ENCODE measurements around the gene SLC5A3.

SLC5A3 gene

DNA sequence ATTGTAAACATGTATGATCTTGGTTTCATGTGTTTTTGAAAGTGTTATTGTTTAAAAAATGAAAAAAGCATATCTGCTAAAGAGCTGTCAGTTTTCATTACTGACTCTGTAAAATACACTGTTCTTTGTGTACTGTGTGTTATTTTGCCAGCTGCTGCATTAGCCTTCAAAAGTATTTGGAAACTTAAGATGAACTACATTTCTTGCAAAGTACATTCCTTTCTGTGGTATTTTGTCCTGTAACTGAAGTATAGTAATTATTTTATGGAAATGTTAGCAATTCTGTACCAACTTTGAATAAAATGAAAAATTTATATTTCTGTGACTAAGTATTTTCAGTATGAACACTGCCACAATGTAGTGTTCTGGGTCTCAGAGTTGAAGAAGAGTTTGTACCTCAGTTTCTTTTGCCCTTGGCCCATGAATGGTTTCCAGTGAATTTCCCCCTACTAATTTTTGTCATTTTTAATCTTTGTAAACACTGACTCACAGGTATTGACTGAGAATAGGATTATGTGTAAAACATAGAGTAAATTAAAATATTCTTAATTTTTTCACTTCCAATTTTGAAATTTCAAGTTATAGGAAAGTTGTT, 32.7 kb downstream of the SLC5A3 start:
- DNase-seq: no peak

DNA sequence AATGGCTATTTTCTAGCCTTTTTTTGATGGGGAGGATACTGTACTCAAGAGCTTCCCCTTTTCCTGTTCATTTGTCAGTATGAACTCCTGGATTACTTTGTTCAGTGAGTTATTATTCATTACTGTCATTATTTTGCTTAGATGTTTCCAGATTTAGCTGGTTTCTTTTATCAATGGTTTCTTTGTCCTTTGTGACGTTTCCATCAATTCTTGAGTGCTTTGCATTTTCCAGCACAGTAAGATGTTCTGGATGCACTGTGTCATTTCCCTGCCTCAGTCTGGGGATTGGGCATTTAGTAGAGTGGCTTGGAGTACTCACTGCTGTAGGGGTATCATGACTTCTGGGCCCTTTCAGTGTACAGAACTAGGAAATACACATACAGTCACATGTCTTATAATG, 34.2 kb downstream of the SLC5A3 start:
- DNase-seq: no peak

DNA sequence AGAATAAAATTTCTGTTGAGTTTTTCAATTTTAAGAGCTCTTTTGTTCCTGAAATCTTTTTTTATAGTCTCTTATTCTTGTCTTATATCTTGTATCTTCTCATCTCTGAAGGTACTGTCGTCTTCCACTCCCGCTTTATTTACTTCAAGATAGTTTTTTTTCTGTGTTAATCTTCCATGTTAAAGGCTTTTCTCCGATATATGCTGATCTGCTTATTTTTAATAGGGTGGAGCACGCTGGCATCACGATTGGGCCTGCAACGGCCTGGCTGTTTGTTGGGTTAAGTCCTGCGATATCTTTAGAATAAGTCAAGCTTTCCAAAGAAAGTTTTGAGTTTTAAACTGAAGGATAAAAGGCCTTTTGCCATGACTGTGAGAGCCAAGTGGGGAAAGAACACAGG, 35.7 kb downstream of the SLC5A3 start:
- DNase-seq: no peak

DNA sequence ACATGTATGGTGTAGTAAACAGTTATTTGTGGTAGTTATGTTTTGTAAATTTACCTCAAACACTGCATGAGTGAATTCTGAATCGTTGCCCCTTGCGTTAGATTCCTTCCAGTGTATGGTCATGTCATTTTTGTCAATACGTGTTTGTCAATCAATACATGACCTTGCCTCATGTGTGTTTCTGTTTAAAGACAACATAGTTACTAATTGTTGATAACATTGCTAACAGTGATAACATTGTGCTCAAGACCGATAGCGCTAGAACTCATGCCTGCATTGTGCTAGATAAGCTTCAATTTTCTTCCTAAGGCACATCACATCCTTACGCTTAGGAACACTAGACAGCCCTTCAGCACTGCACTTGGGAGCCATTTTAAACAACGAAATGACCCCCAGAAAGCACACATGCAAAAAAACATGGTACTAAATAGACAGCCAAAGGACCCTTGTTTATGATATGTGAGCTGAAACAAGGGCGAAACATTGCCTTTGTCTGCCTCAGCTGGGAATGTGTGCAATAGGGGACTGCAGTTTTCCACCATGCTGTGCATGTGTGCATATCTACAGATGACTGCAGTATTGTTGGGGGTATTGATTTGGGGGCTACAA, 37.3 kb downstream of the SLC5A3 start:
- no peak for DNase-seq

DNA sequence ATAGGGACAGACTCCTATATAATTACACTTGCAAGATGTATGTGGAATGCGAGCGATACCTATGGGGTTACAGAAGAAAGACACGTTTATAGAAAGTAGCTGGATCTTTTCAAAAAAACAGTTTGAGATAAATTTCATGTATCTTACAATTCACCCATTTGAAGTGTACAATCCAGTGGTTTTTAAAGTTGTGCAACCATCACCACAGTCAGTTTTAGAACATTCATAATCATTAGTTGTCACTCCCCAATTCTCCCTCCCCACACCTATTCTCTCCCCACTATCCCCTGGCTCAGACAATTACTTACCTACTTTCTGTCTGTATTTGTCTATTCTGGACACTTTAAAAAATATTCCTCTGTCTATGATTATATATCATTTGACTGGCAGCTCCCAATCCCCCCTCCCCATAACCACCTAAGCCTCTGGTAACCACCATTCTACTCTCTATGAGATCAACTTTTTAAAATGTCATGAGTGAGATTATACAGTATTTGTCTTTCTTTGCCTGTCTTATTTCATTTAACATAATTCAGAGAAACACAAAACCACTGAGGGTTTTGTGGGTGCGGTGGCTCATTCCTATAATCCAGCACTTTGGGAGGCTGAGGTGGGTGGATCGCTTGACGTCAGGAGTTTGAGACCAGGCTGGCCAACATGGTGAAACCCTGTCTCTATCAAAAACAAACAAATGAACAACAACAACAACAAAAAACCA, 39.1 kb downstream of the SLC5A3 start:
- DNase-seq: no peak

DNA sequence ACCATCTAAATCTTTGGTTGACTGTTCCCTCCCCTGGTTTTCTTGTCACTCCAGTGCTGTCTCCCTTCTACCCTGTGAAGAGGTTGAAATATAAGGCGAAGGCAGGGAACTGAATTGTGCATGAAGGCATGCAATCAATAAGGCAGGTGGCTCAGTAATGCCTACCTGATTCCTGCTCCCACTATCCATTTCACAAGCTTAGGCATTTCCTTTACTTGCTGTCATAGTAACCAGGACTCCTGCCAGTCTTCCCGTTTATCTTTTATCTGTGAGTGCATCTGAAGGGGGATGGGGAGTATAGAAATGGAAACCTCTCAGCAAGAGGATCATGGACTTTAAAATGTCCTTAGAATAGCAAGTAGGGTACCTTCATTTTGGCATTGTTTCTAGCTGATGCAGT, 40.5 kb downstream of the SLC5A3 start:
- no peak for DNase-seq

DNA sequence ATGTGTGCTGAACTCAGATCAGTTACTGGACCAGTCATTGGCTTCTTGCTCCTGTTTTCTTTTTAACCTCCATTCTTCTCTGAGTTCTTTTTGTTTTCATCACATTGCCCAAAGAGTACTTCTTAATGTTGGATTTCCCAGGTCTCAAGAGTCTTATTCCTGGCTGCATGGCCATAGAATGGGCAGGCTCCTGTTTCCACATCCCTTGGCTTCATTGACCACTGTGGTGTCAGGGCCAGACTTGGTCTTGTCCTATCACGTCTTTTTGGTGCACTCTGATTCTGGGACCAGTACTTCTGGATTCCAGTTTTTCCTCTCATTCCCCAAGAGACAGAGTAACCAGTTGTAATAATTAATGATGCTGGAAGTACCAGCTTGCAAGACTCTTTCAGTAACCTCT, 41.8 kb downstream of the SLC5A3 start:
- DNase-seq: no peak

DNA sequence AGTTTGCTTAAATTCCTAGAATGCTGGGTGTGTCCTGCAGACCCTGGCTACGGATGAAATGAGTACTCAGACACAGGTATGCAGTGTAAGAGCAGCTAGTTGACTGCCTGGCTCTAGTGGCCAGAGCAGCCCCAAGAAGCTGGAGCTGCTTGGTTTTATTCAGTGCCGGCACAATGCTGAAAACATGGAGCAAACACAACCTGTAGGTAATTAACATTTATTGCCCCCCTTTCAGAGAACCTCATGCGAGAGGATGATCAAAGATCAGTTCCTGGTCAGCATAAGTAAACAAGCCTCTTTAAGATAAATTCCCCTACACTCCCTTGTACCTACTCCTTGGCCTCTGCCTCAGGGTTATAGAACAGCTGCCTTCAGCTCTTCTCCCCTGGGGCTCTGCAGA, 43.2 kb downstream of the SLC5A3 start:
- no peak for DNase-seq

DNA sequence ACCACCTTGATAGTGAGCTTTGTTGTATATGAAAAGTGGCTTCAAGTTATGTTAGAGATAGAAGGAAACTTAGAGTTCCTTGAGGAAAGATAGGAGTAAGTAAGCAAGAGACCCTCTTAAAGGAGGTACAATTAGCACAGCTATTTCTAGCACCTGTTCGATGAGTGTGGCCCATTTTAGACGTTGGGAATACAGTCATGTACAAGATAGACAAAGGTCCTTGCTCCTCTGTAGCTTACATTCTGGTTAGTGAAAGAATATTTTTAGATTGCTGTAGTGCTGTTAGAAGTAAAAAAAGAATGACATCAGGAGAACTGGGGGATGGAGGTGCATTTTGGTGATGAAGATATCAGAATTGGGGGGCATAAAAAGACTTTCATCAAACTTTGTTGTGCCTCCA, 47.5 kb downstream of the SLC5A3 start:
- DNase-seq: no peak

DNA sequence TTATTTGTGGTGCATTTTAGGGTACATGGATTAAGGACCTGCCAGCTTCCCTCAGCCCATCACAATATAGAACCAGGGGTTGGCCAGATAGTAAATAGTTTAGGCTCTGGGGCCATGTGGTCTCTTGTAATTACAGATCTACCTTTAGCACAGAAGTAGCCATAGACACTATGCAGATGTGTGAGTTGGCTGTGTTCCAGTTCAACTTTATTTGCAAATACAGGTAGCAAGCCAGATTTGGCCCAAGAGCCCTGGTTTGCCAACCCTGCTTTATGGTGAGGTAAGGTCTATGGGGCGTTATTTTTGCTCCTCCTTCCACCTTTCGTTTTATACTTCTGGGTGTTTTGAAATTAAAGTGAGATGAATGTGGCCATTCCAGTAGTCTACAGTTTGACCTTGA, 48.7 kb downstream of the SLC5A3 start:
- DNase-seq: no peak

Measured in activated CD8-positive, alpha-beta memory T cell treated with anti-CD3 and anti-CD28 coated beads for 24 hours (primary cell).